HG03520 (cell line): ENCODE data around the gene COA7.
"Not testable (repeated sequence)": the region's sequence is repeated elsewhere in the genome, so short reads cannot be mapped to it uniquely, and the experiment has no call there.

Source experiments
- ATAC-seq: cut with Tn5 transposase; IDR thresholded peaks from one replicate; pipeline ENCODE4 v1.9.1; 2021; ENCODE audit warnings: mild to moderate bottlenecking, moderate library complexity; ENCODE audit not compliant: unreplicated experiment

The COA7 gene

GRCh38 chr1:52706941-52707926, 9.1 kb upstream of the COA7 start:
- ATAC-seq = no peak

- ATAC-seq = no peak
Measured at GRCh38 chr1:52706136-52706670, 8.1 kb upstream of the COA7 start.

- peak; percentile 88 for ATAC-seq
Measured at GRCh38 chr1:52702886-52703787, 5.0 kb upstream of the COA7 start.

DNA sequence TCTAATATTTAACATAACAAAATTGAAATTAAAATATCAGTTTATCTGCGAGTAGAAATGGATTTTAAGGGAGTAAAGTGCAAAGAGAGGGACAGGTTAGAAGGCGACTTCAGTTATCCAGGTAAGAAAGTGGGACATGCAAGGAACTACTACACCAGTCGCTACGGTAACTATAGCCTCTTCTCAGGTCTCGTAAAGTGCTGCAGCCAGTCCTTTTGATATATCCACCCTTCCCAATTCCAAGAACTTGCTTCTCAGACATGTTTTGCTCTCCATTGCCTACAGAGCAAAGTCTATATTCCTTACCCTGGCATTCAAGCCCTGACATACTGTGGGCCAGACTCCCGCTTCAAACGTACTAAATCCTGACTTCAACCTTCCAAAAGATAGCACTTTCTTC, 2.5 kb downstream of the COA7 start:
- ATAC-seq = no peak

GRCh38 chr1:52693843-52694242, 4.3 kb downstream of the COA7 start:
- no peak for ATAC-seq

- ATAC-seq = not testable (repeated sequence)
Measured at GRCh38 chr1:52693351-52693750, 4.8 kb downstream of the COA7 start.

- no peak for ATAC-seq
Measured at GRCh38 chr1:52692697-52693096, 5.5 kb downstream of the COA7 start.

- ATAC-seq = no peak
Measured at GRCh38 chr1:52691821-52692220, 6.3 kb downstream of the COA7 start.

- no peak for ATAC-seq
Measured at GRCh38 chr1:52686830-52687229, 11.3 kb downstream of the COA7 start.

DNA sequence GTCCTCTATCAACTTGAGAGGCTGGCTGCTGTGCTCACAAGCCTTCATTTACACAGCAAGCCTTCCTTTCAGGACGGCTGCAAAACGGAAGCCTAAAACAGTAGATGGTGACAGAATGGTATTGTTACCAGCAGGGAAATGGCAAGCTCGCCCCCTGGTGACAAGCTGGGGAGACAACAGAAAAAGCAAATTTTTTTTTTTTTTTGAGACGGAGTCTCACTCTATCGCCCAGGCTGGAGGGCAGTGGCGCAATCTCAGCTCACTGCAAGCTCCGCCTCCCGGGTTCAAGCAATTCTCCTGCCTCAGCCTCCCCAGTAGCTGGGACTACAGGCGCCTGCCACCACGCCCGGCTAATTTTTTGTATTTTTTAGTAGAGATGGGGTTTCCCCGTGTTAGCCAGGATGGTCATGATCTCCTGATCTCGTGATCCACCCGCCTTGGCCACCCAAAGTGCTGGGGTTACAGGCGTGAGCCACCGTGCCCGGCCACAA, 11.8 kb downstream of the COA7 start:
- ATAC-seq = peak; percentile 63

- no peak for ATAC-seq
Measured at GRCh38 chr1:52684545-52684944, 13.6 kb downstream of the COA7 start.

DNA sequence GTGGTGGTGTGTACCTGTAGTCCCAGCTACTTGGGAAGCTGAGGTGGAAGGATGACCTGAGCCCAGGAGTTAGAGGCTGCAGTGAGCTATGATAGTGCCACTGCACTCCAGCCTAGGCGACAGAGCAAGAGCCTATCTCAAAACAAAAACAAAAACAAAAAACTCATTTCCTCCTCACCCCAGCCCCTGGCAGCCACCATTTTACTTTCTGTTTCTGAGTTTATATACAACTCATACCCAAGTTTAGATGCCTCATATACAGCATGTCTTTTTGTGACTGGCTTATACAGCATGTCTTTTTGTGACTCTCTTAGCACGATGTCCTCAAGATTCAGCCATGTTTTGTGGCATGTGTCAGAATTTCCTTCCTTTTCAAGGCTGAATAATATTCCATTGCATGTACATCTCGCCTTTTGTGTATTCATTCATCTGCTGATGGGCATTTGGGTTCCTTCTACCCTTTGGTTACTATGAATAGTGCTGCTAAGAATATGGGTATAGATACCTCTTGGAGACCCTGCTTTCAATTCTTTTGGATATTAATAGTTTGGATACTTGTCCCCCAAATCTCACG, 14.7 kb downstream of the COA7 start:
- ATAC-seq = no peak

DNA sequence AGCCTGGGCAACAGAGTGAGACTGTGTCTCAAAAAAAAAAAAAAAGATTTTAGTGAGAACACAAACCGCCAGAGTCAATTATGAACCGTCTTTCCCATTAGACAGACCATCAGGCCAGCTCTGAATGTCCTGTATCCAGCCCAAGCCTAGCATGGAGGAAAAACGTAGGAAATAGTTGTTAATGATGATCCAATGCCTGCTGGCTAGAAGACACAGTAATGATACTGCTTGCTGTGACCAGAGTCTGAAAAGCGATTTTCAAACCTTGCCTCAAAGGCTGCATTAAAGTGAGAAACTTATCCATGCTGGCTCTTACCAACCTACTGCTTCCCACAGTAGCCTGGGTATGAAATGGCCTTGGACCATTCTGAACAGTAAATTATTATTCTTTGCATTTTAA, 17.0 kb downstream of the COA7 start:
- ATAC-seq = no peak

DNA sequence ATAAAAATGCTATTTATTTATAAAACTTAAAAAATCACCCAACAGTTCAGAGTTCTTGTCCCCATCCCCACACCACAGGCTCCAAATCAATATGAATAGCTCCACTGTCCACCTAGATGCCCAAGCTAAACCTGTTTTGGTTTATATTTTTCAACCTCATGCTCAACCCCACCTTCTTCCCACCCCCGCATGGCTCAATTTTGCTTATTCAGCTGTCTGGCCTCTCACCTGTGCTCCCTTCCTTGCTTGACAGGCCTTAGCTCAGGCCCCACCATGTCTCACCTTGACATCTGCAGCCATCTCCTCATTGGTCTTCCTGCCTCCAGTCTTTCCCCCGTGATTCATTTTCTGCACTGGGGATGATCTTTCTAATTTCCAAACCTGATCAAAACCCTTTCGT, 17.8 kb downstream of the COA7 start:
- no peak for ATAC-seq

DNA sequence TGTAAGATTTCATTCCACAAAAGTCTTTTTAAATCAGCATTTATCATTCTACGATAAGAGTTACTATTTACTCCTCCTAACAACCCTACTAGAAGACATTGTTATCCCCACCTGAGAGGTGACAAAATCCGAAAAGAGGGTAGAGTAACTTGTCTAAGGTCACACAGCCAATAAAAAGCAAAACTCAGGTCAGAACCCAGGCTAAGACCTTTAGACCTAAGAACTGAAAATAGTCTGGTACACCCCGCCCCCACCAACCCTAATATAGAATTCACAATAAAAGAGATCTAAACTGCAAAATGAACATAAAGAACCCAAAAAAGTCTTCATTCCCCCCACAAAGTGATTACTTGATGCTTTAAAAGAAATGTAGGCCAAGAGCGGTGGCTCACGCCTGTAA, 18.6 kb downstream of the COA7 start:
- ATAC-seq = no peak

GRCh38 chr1:52679048-52679447, 19.1 kb downstream of the COA7 start:
- no peak for ATAC-seq

DNA sequence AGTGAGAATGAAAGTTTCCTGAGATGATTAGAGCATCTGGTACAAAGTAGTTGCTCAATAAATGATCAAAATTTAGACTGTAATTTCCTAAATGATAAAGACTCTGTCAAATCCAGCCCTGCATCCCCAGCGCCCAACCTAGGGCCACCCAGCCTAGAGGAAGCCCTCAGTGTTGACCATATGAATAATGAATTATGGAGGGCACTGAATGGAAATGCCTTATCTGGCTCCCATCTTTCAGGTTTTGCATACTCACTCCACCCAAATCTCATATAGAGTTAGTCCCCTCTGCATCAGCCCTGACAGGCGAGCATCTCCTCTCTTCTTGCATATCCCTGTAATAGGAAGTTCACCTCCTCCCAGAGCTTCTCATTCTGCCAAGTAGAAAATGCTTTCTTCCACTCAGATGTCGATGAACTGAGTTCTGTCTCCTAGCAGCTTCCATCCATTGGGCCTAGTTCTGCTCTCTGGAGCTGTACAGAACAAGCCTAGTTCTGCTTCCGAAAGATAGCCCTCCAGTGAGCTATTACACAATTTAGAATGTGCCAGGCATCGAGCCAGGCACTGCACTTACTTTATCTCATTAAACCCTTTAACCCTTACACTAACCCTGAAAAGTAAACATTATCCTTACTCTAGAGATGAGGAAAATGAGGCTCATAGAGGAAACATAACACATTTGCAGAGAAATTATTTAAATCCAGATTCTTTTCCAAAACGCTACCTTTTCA, 20.9 kb downstream of the COA7 start:
- ATAC-seq = no peak

GRCh38 chr1:52676249-52676903, 21.8 kb downstream of the COA7 start:
- no peak for ATAC-seq

GRCh38 chr1:52674497-52675384, 23.4 kb downstream of the COA7 start:
- no peak for ATAC-seq
